CD14-positive monocyte (primary cell): ENCODE results near the gene JAG2. TPM values are rescaled to one million over a fixed set of nuclear protein-coding genes. Genes with fewer than 3 reads are reported as not detected.

Source experiments
- DNase-seq, 3 donors: peaks; one replicate each; pipeline ENCODE4 v3.0.0-alpha.2; 2011 to 2022
- H2AFZ ChIP-seq: 2 replicates; pipeline ENCODE4 v1.6.0; 2012; ENCODE audit warnings: mild to moderate bottlenecking, low read depth, low read length, inconsistent platforms; ENCODE audit not compliant: insufficient read depth, poor library complexity, severe bottlenecking
- H3K27ac ChIP-seq, 2 donors: 1 replicate in 1 of 2; 2 replicates in 1 of 2; pipeline ENCODE4 v1.5.1; 2012 to 2013; ENCODE audit warnings: low read length in 2 of 2, control low read depth in 1 of 2, inconsistent platforms in 1 of 2, low read depth in 1 of 2, mild to moderate bottlenecking in 1 of 2
- H3K27me3 ChIP-seq, 2 donors: one replicate each; pipeline versions ENCODE4 v1.6.0 to v1.6.1; 2011 to 2013; ENCODE audit warnings: low read length in 2 of 2; ENCODE audit not compliant: control insufficient read depth in 2 of 2, insufficient read depth in 2 of 2
- H3K36me3 ChIP-seq, 2 donors: replicated peaks in 1 of 2; 1 replicate in 1 of 2; 2 replicates in 1 of 2; pipeline versions ENCODE4 v1.5.1 to v1.6.1; 2012 to 2013; ENCODE audit warnings: low read length in 2 of 2, control low read depth in 1 of 2, inconsistent platforms in 1 of 2, mild to moderate bottlenecking in 1 of 2; ENCODE audit not compliant: insufficient read depth in 2 of 2, control insufficient read depth in 1 of 2
- H3K4me1 ChIP-seq, 2 donors: 1 replicate in 1 of 2; 2 replicates in 1 of 2; pipeline versions ENCODE4 v1.5.1 to v1.6.1; 2012 to 2013; ENCODE audit warnings: low read length in 2 of 2, control low read depth in 1 of 2, inconsistent platforms in 1 of 2, mild to moderate bottlenecking in 1 of 2, moderate library complexity in 1 of 2; ENCODE audit not compliant: insufficient read depth in 2 of 2, control insufficient read depth in 1 of 2
- H3K4me2 ChIP-seq: replicated peaks from 2 replicates; pipeline ENCODE3; 2012; ENCODE audit warnings: low read length, moderate library complexity, mild to moderate bottlenecking; ENCODE audit not compliant: poor library complexity, severe bottlenecking; ENCODE audit errors: extremely low read depth
- H3K4me3 ChIP-seq, 3 experiments: fragments of 200-600 bp in 1 of 3; sonication (generic) in 1 of 3; replicated peaks in 1 of 3; 1 replicate in 2 of 3; 2 replicates in 1 of 3; pipeline ENCODE4 v1.5.1; 2011 to 2013; ENCODE audit warnings: low read length in 3 of 3, mild to moderate bottlenecking in 3 of 3, control low read depth in 2 of 3, low read depth in 2 of 3, inconsistent platforms in 1 of 3, moderate library complexity in 1 of 3
- H3K79me2 ChIP-seq: 2 replicates; pipeline ENCODE4 v1.6.0; 2012; ENCODE audit warnings: mild to moderate bottlenecking, control low read depth, inconsistent platforms, low read length, moderate library complexity; ENCODE audit not compliant: insufficient read depth
- H3K9ac ChIP-seq: 2 replicates; pipeline ENCODE4 v1.6.0; 2017; ENCODE audit warnings: low read length, mild to moderate bottlenecking; ENCODE audit not compliant: insufficient read depth, poor library complexity, severe bottlenecking
- H3K9me3 ChIP-seq, 2 donors: replicated peaks in 1 of 2; 1 replicate in 1 of 2; 2 replicates in 1 of 2; pipeline versions ENCODE4 v1.5.1 to v1.6.1; 2012 to 2013; ENCODE audit warnings: low read length in 2 of 2, control low read depth in 1 of 2; ENCODE audit not compliant: control insufficient read depth in 1 of 2, insufficient read depth in 1 of 2
- H4K20me1 ChIP-seq: 2 replicates; pipeline ENCODE4 v1.6.0; 2012; ENCODE audit warnings: mild to moderate bottlenecking, low read length, control low read depth, moderate library complexity; ENCODE audit not compliant: insufficient read depth
- H3K27ac Mint-ChIP-seq, 7 donors: one replicate each; pipeline ENCODE4 v1.8.0; 2020; ENCODE audit warnings: mild to moderate bottlenecking in 7 of 7, mixed read lengths in 7 of 7, moderate library complexity in 6 of 7, inconsistent platforms in 2 of 7
- H3K27me3 Mint-ChIP-seq, 3 donors: one replicate each; pipeline ENCODE4 v1.8.0; 2021 to 2022; ENCODE audit warnings: low read depth in 3 of 3, mild to moderate bottlenecking in 3 of 3, mixed read lengths in 3 of 3, moderate library complexity in 3 of 3, inconsistent platforms in 1 of 3
- H3K36me3 Mint-ChIP-seq, 2 donors: one replicate each; pipeline ENCODE4 v1.8.0; 2020; ENCODE audit warnings: mixed read lengths in 2 of 2, inconsistent platforms in 1 of 2, mild to moderate bottlenecking in 1 of 2
- H3K4me1 Mint-ChIP-seq: one replicate; pipeline ENCODE4 v1.8.0; 2020; ENCODE audit warnings: mild to moderate bottlenecking, mixed read lengths
- H3K4me3 Mint-ChIP-seq, 2 donors: one replicate each; pipeline ENCODE4 v1.8.0; 2020; ENCODE audit warnings: mild to moderate bottlenecking in 2 of 2, mixed read lengths in 2 of 2, moderate library complexity in 1 of 2
- H3K9me3 Mint-ChIP-seq, 7 donors: one replicate each; pipeline ENCODE4 v1.8.0; 2020 to 2022; ENCODE audit warnings: mixed read lengths in 7 of 7, mild to moderate bottlenecking in 6 of 7, moderate library complexity in 6 of 7, inconsistent platforms in 2 of 7
- CTCF ChIP-seq: fragments of 200-600 bp; IDR thresholded peaks from one replicate; pipeline ENCODE4 v1.8.0; 2022; ENCODE audit warnings: antibody characterized with exemption, mild to moderate bottlenecking
- WGBS: methylation state at CpG from one replicate; pipeline ENCODE4 v1.1.5; 2013; ENCODE audit warnings: missing lambda C conversion rate; ENCODE audit not compliant: insufficient coverage; 5-methylcytosine and 5-hydroxymethylcytosine counted together
- intact Hi-C, 2 donors: fragments of 100-400 bp; cut with micrococcal nuclease; formaldehyde crosslinking; loops; one replicate each; pipeline versions ENCODE4 v1.15.0 to v1.15.1; 2023
- polyA plus RNA-seq, 3 donors: library from polyadenylated mRNA; depleted of rRNA in 1 of 3; unstranded in 2 of 3; stranded (reverse) in 1 of 3; fragments of 300-500 nt in 2 of 3; fragments of >200 nt in 1 of 3; fragmentation: Illumina TruSeq in 2 of 3; gene quantifications; 1 replicate in 2 of 3; 2 replicates in 1 of 3; pipeline ENCODE4 v1.2.3, GENCODE V29; 2012 to 2021

JAG2 gene
- polyA plus RNA-seq, 3 donors: 1.2 TPM; not detected in 2

GRCh38 chr14:105204206-105204930, 35.8 kb upstream of the JAG2 start:
- H3K4me1 Mint-ChIP-seq: peaks cover 17% of the 10 kb centered on the region
- no peak overlapping the region for H3K27ac Mint-ChIP-seq
- H4K20me1 ChIP-seq: no peaks in the 10 kb centered on the region
- H3K36me3 Mint-ChIP-seq: peaks cover 1 to 4% of the 10 kb centered on the region in 2 donors
- no peak overlapping the region for H2AFZ ChIP-seq
- H3K4me1 ChIP-seq: peaks cover 21 to 25% of the 10 kb centered on the region in 2 donors
- H3K27me3 ChIP-seq: peaks cover 0 to 39% of the 10 kb centered on the region in 2 donors
- no peaks in the 10 kb centered on the region for H3K79me2 ChIP-seq
- no peak overlapping the region for H3K27ac ChIP-seq
- peaks cover 0 to 4% (median 0%) of the 10 kb centered on the region in 7 donors for H3K9me3 Mint-ChIP-seq
- intact Hi-C loops: loop anchor here in 1 of 2 donors (5.0 kb wide), 1 partner anchor 323 kb away; the partner anchor contains the start of gene TMEM121
- H3K9me3 ChIP-seq: no peaks in the 10 kb centered on the region
- no peak overlapping the region for H3K9ac ChIP-seq
- no peak for TF ChIP-seq CTCF
- H3K27me3 Mint-ChIP-seq: peaks cover 26 to 56% (median 27%) of the 10 kb centered on the region in 3 donors
- peaks cover under 1 to 2% of the 10 kb centered on the region in 2 donors for H3K36me3 ChIP-seq
- DNase-seq: no peak
- no peak overlapping the region for H3K4me3 ChIP-seq
- peak overlapping the region in 1 of 2 donors; percentile 46 for H3K4me3 Mint-ChIP-seq
- H3K4me2 ChIP-seq: no peak overlapping the region
- WGBS: 76% methylated on average over 19 of the region's 24 CpGs

- TF ChIP-seq CTCF: no peak
- Histone ChIP-seq H3K27me3 (peaks cover 0 to 46% of the 10 kb centered on the region in 2 donors), H3K4me1 (peaks cover 21 to 25% of the 10 kb centered on the region in 2 donors), H4K20me1 (no peaks in the 10 kb centered on the region), H3K27ac (no peak overlapping the region), H3K9me3 (no peaks in the 10 kb centered on the region), H3K9ac (no peak overlapping the region), H3K4me3 (no peak overlapping the region), H3K79me2 (no peaks in the 10 kb centered on the region), H3K4me2 (no peak overlapping the region), H3K36me3 (no peaks in the 10 kb centered on the region), H2AFZ (no peak overlapping the region)
- Mint-ChIP-seq H3K9me3 (peaks cover 0 to 4% (median 0%) of the 10 kb centered on the region in 7 donors), H3K4me1 (peaks cover 19% of the 10 kb centered on the region), H3K36me3 (no peaks in the 10 kb centered on the region), H3K27ac (no peak overlapping the region), H3K4me3 (no peak overlapping the region), H3K27me3 (peaks cover 32 to 63% (median 33%) of the 10 kb centered on the region in 3 donors)
- no peak for DNase-seq
- intact Hi-C loops: loop anchor here (2.0 to 5.0 kb wide), 2 partner anchors 149 to 324 kb away; partner anchors contain the start of gene TMEM121 (in 1 of the 2)
- WGBS: 70% methylated on average over 3 of the region's 6 CpGs
These were observed 35.1 kb upstream of the JAG2 start for GRCh38 chr14:105203701-105204100.
